Stimulated activated naive CD8-positive, alpha-beta T cell treated with anti-CD3 and anti-CD28 coated beads, Interleukin-15, Interleukin-2, amounts not matched to agents 100 U/mL and 50 U/mL, for 24 hours (primary cell): Measurements from ENCODE around the gene NAALADL1.

Source experiments
- ATAC-seq: fragments of 150-1000 bp; cut with Tn5 transposase; one replicate; pipeline ENCODE4 v1.10.0; 2021
- DNase-seq: peaks from one replicate; pipeline ENCODE4 v3.0.0; 2021

Gene NAALADL1, protein sequence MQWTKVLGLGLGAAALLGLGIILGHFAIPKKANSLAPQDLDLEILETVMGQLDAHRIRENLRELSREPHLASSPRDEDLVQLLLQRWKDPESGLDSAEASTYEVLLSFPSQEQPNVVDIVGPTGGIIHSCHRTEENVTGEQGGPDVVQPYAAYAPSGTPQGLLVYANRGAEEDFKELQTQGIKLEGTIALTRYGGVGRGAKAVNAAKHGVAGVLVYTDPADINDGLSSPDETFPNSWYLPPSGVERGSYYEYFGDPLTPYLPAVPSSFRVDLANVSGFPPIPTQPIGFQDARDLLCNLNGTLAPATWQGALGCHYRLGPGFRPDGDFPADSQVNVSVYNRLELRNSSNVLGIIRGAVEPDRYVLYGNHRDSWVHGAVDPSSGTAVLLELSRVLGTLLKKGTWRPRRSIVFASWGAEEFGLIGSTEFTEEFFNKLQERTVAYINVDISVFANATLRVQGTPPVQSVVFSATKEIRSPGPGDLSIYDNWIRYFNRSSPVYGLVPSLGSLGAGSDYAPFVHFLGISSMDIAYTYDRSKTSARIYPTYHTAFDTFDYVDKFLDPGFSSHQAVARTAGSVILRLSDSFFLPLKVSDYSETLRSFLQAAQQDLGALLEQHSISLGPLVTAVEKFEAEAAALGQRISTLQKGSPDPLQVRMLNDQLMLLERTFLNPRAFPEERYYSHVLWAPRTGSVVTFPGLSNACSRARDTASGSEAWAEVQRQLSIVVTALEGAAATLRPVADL

DNA sequence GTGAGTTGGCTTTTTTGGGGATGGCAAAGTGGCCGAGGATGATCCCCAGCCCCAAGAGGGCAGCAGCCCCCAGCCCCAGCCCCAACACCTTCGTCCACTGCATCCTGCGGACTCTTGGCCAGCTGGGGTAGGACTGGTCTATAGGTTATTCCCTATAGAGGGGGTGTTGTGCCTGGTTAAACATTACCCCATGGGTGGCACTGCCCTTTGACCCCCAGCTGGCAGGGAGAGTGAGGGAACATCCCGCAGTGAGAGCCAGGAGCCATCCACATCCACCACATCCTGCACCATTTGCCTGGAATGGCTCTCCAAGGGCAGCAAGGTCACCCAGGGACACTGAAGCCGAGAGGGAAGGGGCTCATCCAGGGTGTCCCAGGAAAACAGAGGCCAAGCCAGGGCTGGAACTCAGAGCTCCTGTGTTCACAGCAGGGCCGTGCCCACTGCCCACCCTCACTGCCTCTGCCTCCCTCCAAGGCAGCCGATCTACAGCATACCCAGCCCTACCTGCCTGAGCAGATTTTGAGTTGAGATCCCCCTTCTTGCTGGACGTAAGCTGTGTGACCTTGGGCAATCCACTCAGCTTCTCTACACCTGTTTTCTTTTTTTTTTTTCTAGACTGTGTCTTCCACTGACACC, at the start of gene NAALADL1:
NAALADL1 (minus strand) TSS at position 135 of the 636 bp plus-strand sequence; CDS start at position 103, 32 bp downstream.
- DNase-seq (no peak), ATAC-seq (no peak)

DNA sequence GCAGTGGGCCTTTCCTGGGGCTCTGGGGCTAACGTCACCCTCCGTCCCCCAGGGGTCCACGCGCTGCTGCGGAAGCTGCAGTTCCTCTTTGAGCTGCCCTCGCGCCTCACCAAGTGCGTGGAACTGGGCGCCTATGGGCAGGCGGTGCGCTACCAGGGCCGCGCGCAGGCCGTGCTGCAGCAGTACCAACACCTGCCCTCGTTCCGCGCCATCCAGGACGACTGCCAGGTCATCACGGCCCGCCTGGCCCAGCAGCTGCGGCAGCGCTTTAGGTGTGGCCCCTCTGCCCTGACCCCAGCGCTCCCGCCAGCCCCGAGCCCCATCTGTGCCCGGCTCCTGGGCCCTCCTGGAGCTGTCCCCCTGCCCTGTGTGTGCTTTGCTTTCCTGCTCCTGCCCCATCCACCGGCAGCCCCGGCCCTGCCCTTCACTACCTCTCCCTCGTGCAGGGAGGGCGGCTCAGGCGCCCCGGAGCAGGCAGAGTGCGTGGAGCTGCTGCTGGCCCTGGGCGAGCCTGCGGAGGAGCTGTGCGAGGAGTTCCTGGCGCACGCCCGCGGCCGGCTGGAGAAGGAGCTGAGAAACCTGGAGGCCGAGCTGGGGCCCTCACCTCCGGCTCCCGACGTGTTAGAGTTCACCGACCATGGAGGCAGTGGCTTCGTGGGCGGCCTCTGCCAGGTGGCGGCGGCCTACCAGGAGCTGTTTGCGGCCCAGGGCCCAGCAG, 49.6 kb upstream of the NAALADL1 start:
- DNase-seq (no peak), ATAC-seq (no peak)

DNA sequence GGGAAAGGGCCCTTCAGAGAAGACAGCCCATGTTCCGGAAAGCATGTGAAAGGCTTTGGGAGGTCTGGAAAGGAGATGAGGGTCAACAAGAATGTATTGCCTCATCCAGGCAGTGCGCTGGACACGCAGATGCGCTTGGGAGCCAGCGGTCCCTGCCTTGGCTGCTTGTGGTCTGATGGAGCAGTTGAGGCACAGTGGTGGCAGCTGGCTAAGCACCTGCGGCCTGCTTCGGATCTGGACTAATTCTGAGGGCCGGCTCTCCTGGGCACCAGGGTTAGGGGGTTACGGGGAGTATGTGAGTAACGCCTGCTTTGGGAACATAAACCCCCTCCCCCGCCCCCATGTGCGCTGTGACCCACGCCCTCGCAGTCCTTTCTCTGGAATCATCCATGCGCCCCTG, 48.7 kb upstream of the NAALADL1 start:
- DNase-seq = no peak
- no peak for ATAC-seq

DNA sequence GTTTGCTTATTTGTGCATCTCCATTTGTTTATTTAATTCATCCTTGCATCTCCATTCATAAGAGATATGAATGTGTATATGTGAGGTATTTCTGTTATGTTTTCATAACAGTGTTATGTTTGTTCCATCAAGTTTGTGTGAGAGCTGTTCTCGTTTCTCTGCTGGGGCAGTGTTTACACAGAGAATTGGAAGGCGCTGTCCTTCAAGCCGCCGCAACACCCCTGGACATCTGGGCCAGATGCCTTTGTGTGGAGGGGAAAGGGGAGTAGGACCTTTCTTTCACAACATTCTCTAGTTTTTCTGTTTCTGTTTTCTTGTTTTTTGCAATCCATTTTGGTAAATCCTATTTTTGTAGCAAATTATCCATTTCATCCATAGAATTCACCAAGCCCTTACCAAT, 46.3 kb upstream of the NAALADL1 start:
- ATAC-seq (no peak), DNase-seq (no peak)

DNA sequence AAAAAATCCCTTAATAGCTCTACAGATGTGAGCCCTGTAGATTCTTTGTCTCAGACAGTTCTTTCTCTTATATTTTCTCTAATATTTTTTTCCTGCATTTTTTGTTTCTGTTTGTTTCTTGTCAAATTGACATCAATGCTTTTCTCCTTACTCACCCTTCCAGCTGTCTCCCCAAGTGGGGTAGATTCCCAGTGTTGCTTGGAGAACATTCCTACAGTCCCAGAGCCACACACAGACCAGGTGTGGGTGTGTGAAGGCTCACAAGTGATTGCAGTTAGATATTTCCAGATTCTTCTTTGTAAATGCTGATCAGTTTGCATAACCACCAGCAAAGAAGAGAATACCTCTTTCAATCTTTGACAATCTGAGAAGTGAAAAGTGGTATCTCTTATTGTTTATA, 45.1 kb upstream of the NAALADL1 start:
- no peak for ATAC-seq

DNA sequence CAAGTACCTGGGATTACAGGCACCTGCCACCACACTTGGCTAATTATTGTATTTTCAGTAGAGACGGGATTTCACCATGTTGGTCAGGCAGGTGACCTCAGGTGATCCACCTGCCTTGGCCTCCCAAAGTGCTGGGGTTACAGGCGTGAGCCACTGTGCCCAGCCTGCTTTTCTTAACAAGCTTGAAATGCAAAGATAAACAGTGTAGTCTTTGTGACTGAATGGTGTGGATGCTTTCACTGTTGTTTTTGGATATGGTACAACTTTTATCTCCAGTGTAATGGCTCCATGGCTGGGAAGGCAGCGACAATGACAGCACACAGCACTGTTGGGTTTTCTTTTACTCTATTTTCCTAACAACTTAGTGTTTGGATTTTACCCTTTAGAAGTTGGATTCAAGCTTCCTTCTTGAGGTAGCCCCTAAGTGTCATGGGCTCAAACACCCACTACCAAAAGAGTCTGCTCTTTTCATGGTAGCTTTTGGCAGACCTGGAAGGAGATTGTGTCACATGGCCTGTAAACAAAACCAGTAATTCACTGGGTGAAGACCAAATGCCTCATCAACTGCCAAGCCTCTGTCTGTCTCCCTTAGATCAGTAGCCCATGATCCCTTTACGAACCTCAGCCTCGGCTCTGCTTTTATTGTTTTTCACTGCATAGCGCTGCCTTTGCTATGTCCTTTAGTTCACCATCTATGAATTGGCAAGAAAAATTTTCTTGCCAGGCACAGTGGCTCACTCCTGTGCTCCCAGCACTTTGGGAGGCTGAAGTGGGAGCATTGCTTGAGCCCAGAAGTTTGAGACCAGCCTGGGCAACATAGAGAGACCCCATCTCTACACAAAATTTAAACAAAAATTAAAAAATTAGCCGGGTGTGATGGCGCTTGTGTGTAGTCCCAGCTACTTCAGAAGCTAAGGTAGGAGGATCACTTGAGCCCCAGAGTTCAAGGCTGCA, 44.1 kb upstream of the NAALADL1 start:
- no peak for ATAC-seq
- DNase-seq = no peak

More for the DNA sequence above, 45.1 kb upstream of the NAALADL1 start:
- no peak for DNase-seq

DNA sequence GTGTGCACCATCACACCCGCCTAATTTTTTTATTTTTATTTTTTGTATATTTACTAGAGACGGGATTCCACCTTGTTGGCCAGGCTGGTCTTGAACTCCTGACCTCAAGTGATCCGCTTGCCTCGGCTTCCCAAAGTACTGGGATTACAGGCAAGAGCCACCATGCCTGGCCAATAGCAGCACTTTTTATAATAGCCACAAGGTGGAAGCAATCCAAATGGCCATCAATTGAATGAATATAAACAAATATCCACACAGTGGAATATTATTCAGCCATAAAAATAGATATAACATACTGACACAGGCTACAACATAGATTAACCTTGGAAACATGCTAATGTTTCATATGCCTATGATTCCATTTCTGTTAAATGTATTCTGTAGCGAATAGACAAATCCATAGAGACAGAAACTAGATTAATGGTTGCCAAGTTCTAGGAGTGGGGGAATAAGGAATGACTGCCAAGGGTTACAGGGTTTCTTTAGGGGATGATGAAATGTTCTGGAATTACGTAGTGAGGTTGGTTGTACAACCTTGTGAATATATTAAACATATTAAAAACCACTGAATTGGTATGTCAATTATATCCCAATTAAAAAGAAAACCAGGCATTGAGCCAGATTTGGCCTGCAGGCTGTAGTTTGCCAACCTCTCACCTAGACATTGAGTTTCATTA, 42.5 kb upstream of the NAALADL1 start:
- DNase-seq = no peak
- ATAC-seq = no peak

DNA sequence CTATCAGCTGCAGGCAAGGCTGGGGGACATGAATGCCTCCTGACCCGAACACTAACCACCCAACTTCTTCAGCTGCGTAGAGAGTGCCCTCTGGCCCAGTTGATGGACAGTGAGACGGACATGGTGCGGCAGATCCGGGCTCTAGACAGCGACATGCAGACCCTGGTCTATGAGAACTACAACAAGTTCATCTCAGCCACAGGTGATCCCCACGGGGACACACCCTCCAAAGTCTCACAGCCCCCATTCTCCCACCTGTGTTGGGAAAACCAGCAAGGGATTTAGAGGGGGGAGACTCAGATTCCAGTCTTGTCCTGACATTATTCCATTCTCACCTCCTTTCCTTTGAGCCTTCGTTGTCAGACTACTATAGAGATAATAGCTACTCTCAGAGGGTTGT, 38.6 kb upstream of the NAALADL1 start:
- ATAC-seq = no peak
- no peak for DNase-seq

DNA sequence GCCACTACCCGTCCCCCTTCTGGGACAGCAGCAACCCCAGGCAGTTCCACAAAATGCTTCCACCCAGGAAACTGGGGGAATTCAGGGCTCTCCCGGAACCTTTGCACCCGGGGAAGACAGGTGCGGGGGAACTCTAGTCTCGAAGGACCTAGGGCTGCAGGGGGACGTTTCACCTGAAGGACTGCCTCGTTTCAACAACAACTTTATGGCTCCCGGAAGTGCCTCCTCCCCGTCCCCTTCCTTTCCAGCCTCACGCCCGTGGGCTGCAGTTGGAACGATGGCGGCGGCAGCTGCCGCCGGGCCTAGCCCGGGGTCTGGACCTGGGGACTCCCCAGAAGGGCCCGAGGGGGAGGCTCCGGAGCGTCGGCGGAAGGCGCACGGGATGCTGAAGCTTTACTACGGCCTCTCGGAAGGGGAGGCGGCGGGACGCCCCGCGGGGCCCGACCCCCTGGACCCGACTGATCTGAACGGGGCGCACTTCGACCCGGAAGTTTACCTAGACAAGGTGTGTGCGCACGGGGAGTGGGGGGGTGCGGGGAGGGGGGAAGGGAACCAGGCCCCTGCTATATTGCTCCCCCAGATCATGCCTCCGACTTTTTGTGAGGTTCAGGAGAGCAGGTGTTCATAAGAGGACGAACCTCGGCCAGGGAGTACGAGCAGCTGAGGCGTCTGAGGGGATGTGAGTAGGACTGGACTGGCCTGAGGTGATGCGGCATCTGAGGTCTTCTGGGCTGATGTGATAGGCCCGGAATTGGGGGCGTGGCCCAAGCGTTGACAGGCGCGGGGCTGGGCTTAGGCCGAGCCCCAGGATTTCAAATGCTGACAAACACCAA, 37.8 kb upstream of the NAALADL1 start, which contains the start of gene VPS51:
VPS51 (plus strand) TSS at position 241 of the 833 bp plus-strand sequence; CDS start at position 278, 37 bp downstream.
- peak; percentile 96 for ATAC-seq

DNA sequence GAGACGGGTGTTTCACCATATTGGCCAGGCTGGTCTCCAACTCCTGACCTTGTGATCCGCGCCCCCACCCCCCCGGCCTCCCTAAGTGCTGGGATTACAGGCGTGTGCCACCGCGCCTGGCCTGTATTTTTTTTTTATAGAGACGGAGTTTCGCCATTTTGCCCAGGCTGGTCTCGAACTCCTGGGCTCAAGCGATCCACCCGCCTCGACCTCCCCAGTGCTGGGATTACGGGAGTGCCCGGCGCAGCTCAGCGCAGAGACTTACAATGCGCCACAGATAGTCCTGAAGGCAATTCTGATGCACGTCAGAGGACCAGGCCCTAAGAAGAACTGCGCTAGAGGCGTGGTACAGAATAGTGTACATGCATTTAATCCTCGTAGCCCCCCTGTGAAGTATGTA, 37.1 kb upstream of the NAALADL1 start:
- DNase-seq = no peak
- ATAC-seq = no peak

More for the DNA sequence above, 37.8 kb upstream of the NAALADL1 start, which contains the start of gene VPS51:
- DNase-seq = peak; percentile 88

DNA sequence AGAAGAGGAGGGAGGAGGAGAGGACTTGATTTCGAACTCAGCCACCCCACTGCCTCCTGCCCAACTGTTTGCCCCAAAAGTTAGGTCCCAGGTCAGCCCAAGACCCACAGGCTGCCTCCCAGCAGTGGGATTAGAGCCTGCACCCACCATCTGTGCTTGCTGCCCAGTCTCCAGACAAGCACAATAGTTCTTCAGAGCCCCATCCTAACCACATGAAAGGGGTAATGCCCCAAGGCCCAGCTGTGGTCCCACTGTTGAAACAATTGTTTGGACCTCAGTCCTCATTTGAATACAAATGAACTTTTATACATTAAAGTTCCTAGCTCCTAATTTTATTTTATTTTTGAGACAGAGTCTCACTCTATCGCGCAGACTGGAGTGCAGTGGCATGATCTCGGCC, 32.3 kb upstream of the NAALADL1 start:
- ATAC-seq (no peak), DNase-seq (no peak)

DNA sequence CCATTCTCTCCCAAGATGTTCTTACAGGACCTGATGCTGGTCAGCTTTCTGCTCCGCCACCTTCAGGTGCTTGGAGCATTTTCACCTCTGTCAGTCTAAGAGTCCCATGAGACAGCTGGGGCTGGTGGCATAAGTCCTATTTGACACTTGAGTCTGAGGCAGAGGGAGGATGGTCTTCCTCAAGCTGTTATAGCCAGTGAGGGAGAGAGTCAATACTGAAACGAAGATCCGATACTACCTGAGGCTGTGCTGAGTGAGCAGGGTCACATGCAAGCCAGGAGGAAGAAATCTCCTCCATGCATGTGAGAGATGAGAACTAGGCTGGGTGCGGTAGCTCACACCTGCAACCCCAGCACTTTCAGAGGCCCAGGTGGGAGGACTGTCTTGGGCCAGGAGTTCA, 31.3 kb upstream of the NAALADL1 start:
- ATAC-seq (no peak), DNase-seq (no peak)

DNA sequence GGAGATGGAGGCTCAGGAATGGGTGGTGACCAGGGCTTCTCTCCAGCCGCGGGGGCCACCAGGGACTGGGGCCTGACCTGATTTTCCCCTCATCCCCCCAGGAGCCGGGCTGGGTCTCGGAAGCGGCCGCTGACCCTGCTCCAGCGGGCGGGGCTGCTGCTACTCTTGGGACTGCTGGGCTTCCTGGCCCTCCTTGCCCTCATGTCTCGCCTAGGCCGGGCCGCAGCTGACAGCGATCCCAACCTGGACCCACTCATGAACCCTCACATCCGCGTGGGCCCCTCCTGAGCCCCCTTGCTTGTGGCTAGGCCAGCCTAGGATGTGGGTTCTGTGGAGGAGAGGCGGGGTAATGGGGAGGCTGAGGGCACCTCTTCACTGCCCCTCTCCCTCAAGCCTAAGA, 29.5 kb upstream of the NAALADL1 start:
- ATAC-seq (no peak), DNase-seq (no peak)

DNA sequence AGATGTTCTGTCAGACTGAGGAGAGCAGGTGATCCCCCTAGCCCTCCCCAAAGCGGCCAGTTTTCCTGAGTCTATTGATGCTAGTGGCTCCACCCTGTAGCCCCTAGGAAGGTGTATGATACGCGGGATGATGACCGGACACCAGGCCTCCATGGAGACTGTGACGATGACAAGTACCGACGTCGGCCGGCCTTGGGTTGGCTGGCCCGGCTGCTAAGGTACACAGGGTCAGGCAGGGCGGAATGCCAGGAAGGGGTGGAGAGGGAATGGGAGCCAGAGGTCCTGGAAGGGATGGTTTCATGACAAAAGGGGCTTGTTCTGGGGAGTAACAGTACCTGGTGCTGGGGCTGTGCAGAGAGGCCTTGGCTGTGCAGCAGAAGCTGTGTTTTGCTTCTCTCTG, 28.9 kb upstream of the NAALADL1 start:
- ATAC-seq = no peak
- no peak for DNase-seq

DNA sequence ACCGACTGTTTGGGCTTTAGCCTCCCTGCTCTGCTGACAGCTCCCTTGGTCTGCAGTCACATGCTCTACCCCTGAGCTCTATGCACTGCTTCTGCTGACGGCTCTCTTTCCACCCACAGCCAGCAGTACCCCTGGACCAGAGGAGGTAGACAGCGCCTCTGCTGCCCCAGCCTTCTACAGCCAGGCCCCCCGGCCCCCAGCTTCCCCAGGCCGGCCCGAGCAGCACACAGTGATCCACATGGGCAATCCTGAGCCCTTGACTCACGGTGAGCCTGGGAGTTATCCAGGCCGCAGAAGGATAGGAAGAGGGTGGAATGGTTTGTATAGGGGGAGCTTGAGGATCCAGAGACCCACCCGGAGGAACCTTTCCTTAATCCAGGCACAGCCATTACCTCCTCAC, 28.5 kb upstream of the NAALADL1 start:
- ATAC-seq (no peak), DNase-seq (no peak)

DNA sequence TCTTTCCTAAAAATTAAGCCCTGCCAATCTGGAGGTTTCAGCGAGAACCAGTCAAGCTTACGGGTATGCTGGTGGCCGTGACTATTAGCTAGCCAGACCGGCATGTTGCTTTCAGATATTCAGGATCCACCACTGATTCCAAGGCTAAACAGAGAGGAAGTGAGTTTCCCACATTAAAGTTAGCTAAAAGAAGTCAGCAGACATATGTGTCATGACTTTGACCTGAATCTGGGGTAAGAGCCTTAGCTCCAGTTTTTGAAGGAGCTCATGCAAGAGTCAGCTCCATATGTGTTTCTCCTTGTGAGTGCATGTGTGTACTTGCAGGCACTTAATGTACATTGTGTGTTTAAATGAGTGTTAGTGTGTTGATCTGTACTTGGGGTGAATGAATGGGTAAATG, 27.1 kb upstream of the NAALADL1 start:
- DNase-seq = no peak
- no peak for ATAC-seq

DNA sequence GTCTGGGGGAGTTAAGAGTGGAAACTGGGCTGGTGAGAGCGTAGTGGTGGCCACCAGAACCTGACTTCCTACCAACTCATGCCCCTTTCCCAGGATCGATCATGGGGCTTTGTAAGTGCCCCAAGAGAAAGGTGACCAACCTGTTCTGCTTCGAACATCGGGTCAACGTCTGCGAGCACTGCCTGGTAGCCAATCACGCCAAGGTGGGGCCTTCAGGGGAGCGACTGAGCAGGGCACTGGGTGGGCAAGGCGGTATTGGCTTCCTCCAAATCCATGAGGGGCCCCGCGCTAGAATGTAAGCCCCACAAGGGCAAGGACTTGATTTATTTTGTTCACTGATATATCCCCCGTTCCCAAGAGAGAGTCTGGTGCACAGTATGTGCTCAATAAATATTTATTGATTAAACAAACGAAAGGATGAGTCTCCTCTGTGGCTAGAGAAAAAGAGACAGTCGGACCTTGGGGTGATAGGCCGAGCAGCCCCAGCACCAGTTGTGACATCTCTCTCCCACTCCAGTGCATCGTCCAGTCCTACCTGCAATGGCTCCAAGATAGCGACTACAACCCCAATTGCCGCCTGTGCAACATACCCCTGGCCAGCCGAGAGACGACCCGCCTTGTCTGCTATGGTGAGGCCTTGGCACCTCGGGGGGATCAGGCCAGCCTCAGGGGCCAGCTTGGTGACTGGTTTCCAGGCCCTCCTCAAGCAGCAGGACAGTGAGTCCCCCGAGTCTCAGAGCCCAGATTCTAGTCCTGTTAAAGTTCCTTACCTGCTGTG, 26.4 kb upstream of the NAALADL1 start:
- ATAC-seq = peak; percentile 1
- no peak for DNase-seq

DNA sequence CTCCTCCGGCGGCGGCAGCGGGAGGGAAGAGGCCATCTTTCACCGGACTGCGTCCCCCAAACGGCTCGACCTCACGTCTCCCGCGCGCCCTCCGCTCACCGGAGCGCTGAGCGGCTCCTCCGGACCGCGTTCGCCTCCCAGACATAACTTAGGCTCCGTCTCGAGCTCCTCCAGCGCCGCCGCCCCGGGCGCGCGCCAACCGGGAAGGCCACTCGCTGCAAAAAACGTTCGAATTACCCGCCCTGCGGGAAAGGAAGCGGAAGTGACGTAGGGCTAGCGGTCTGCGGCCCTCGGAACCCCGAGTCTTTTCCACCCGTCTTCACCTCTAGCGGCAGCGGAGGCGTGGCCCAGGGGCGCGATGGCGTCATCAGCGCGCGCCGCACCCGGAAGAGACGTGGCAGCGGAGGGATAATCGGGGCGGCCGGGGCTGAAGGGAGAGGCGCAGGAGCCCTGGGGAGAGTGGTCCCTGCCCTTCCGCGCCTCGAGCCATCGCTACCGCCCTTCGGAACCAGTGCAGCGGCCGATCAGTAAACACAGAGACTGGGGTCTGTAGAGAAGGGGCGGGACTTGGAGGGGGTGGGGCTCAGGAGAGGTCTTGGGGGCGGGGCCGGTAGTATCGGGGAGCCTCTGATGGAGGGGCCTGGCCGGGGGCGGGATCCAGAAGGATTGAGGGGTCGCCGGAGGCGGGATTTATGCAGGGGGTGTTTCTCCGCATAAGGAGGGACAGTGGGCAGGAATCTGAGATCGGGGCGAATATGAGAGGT, 25.7 kb upstream of the NAALADL1 start, which contains the start of the genes CDCA5 and ZFPL1:
CDCA5 (minus strand) TSS at position 207 of the 764 bp plus-strand sequence; CDS start at position 145, 62 bp downstream.
ZFPL1 (plus strand) TSS at position 389 of the 764 bp plus-strand sequence. CDS start 477 bp downstream, outside the sequence.
- DNase-seq (peak; percentile 98), ATAC-seq (peak; percentile 83)
